SK-N-SH (cell line): ENCODE measurements around the gene MGAT5B. TPM values are rescaled to one million over a fixed set of nuclear protein-coding genes. Genes with fewer than 3 reads are reported as not detected.

Source experiments
- CTCF ChIA-PET: fragments of 300-600, 350-600 bp; formaldehyde crosslinking; extraction: SDS; loops from one replicate; lab custom pipeline; 2021; lab: Yijun Ruan, JAX
- POLR2A ChIA-PET: fragments of 350-600 bp; sonication (Branson Sonifier 250); formaldehyde crosslinking; extraction: SDS; loops from one replicate; lab custom pipeline; 2020; ENCODE audit warnings: antibody characterized with exemption, inconsistent platforms; lab: Yijun Ruan, JAX
- DNase-seq: peaks from one replicate; pipeline ENCODE4 v3.0.0; 2012
- H2AFZ ChIP-seq: fragments of 200-600 bp; sonication (generic); 2 replicates; pipeline ENCODE4 v1.8.1; 2016; ENCODE audit warnings: antibody characterized with exemption, mild to moderate bottlenecking, low read depth
- H3F3A ChIP-seq: fragments of 200-600 bp; sonication (generic); replicated peaks from 2 replicates; pipeline ENCODE3; 2016; ENCODE audit warnings: antibody characterized with exemption, mild to moderate bottlenecking; ENCODE audit not compliant: insufficient read depth
- H3K27ac ChIP-seq, 2 experiments: fragments of 200-500 bp in 1 of 2; fragments of 200-600 bp in 1 of 2; sonication (Bioruptor generic) in 1 of 2; sonication (generic), shearing (Covaris generic) in 1 of 2; 2 replicates each; pipeline versions ENCODE4 v1.5.1 to v1.6.1; 2014 to 2016; ENCODE audit warnings: low read depth in 2 of 2, inconsistent platforms in 1 of 2, low read length in 1 of 2, mild to moderate bottlenecking in 1 of 2, mixed read lengths in 1 of 2
- H3K27me3 ChIP-seq: fragments of 200-600 bp; sonication (generic), shearing (Covaris generic); 2 replicates; pipeline ENCODE4 v1.6.1; 2016; ENCODE audit warnings: mixed run types; ENCODE audit not compliant: insufficient read depth
- H3K36me3 ChIP-seq, 2 experiments: fragments of 200-500 bp in 1 of 2; fragments of 200-600 bp in 1 of 2; sonication (Bioruptor generic) in 1 of 2; sonication (generic) in 1 of 2; replicated peaks in 1 of 2; 2 replicates each; pipeline versions ENCODE3 to v1.5.1; 2014 to 2016; ENCODE audit warnings: low read length in 1 of 2, mild to moderate bottlenecking in 1 of 2; ENCODE audit not compliant: insufficient read depth in 2 of 2, control insufficient read depth in 1 of 2
- H3K4me1 ChIP-seq, 2 experiments: fragments of 200-500 bp in 1 of 2; fragments of 200-600 bp in 1 of 2; sonication (Bioruptor generic) in 1 of 2; sonication (generic), shearing (Covaris generic) in 1 of 2; 2 replicates each; pipeline versions ENCODE4 v1.5.1 to v1.6.1; 2014 to 2016; ENCODE audit warnings: low read depth in 1 of 2, low read length in 1 of 2, mixed run types in 1 of 2; ENCODE audit not compliant: insufficient read depth in 2 of 2, control insufficient read depth in 1 of 2
- H3K4me2 ChIP-seq: fragments of 200-600 bp; sonication (generic), shearing (Covaris generic); 2 replicates; pipeline ENCODE4 v1.6.1; 2017; ENCODE audit warnings: mixed run types
- H3K4me3 ChIP-seq, 2 experiments: fragments of 200-500 bp in 1 of 2; fragments of 200-600 bp in 1 of 2; sonication (Bioruptor generic) in 1 of 2; sonication (generic), shearing (Covaris generic) in 1 of 2; 2 replicates each; pipeline versions ENCODE4 v1.5.1 to v1.8.1; 2014 to 2016; ENCODE audit warnings: low read depth in 2 of 2, inconsistent platforms in 1 of 2, low read length in 1 of 2, mild to moderate bottlenecking in 1 of 2, mixed read lengths in 1 of 2, moderate library complexity in 1 of 2
- H3K79me2 ChIP-seq: fragments of 200-600 bp; sonication (generic); 2 replicates; pipeline ENCODE4 v1.8.1; 2017; ENCODE audit warnings: mild to moderate bottlenecking; ENCODE audit not compliant: insufficient read depth
- H3K9ac ChIP-seq: fragments of 200-600 bp; sonication (generic); 2 replicates; pipeline ENCODE4 v1.6.1; 2017; ENCODE audit warnings: mixed run types
- H3K9me2 ChIP-seq: fragments of 200-600 bp; sonication (generic); 2 replicates; pipeline ENCODE4 v1.6.1; 2017; ENCODE audit warnings: mixed run types
- H3K9me3 ChIP-seq: fragments of 200-600 bp; sonication (generic); 2 replicates; pipeline ENCODE4 v1.6.1; 2017; ENCODE audit warnings: mixed run types, mild to moderate bottlenecking, moderate library complexity
- H4K20me1 ChIP-seq: fragments of 200-600 bp; sonication (generic); 2 replicates; pipeline ENCODE4 v1.6.1; 2017; ENCODE audit warnings: mild to moderate bottlenecking, mixed run types; ENCODE audit not compliant: insufficient read depth
- CTCF ChIP-seq: fragments of 200-600 bp; sonication (generic); IDR thresholded peaks from 2 replicates; pipeline ENCODE4 v1.6.1; 2017; ENCODE audit warnings: antibody characterized with exemption, mild to moderate bottlenecking, moderate library complexity
- ELF1 ChIP-seq: IDR thresholded peaks from 2 replicates; pipeline ENCODE4 v1.4.0; 2012
- EP300 ChIP-seq, 2 experiments: IDR thresholded peaks; 2 replicates each; pipeline versions ENCODE4 v1.4.0 to v1.6.1; 2012; ENCODE audit warnings: borderline replicate concordance in 1 of 2, low read depth in 1 of 2, low read length in 1 of 2
- EZH2phosphoT487 ChIP-seq: fragments of 200-600 bp; sonication (generic); IDR thresholded peaks from 2 replicates; pipeline ENCODE4 v1.6.1; 2017; ENCODE audit warnings: low read depth, mixed run types, mild to moderate bottlenecking, antibody characterized with exemption, moderate library complexity, borderline replicate concordance
- GATA2 ChIP-seq: sonication (generic); formaldehyde crosslinking; IDR thresholded peaks from 2 replicates; pipeline ENCODE4 v1.5.0; 2020; ENCODE audit warnings: mild to moderate bottlenecking, missing genetic modification reagents
- MEF2A ChIP-seq: IDR thresholded peaks from 2 replicates; pipeline ENCODE4 v1.4.0; 2012; ENCODE audit warnings: low read depth, borderline replicate concordance
- NRF1 ChIP-seq: IDR thresholded peaks from 2 replicates; pipeline ENCODE4 v1.6.1; 2012; ENCODE audit warnings: low read depth, mild to moderate bottlenecking, low read length
- PBX3 ChIP-seq: IDR thresholded peaks from 2 replicates; pipeline ENCODE4; 2012
- POLR2AphosphoS5 ChIP-seq: IDR thresholded peaks from 2 replicates; pipeline ENCODE4 v1.6.1; 2012; ENCODE audit warnings: low read depth, low read length
- RCOR1 ChIP-seq: fragments of 150-350 bp; IDR thresholded peaks from 2 replicates; pipeline ENCODE4 v1.6.1; 2017; ENCODE audit warnings: antibody characterized with exemption, low read length
- SIN3A ChIP-seq: IDR thresholded peaks from 2 replicates; pipeline ENCODE4 v1.6.1; 2012; ENCODE audit warnings: low read depth, mild to moderate bottlenecking, low read length, moderate library complexity, borderline replicate concordance
- SMC3 ChIP-seq: IDR thresholded peaks from 2 replicates; pipeline ENCODE4 v1.6.1; 2012; ENCODE audit warnings: low read depth, low read length, improper control_type of control experiment
- TAF1 ChIP-seq: IDR thresholded peaks from 2 replicates; pipeline ENCODE4 v1.6.1; 2012; ENCODE audit warnings: low read depth, mild to moderate bottlenecking, low read length, moderate library complexity, borderline replicate concordance
- TCF12 ChIP-seq: IDR thresholded peaks from 2 replicates; pipeline ENCODE4 v1.4.0; 2012
- TEAD4 ChIP-seq: IDR thresholded peaks from 2 replicates; pipeline ENCODE4 v1.4.0; 2012; ENCODE audit warnings: mild to moderate bottlenecking, borderline replicate concordance; ENCODE audit not compliant: insufficient read depth
- WGBS: methylation state at CpG from one replicate; pipeline ENCODE4 v1.1.6; 2017; ENCODE audit warnings: low lambda C conversion rate; 5-methylcytosine and 5-hydroxymethylcytosine counted together
- polyA plus RNA-seq, 3 experiments: library from polyadenylated mRNA; depleted of rRNA; stranded (reverse); fragments of >200 nt; gene quantifications; 2 replicates each; pipeline ENCODE4 v1.2.3, GENCODE V29; 2012
- TF ChIP-seq, protein P1 (sequence below): IDR thresholded peaks from 2 replicates; pipeline ENCODE4 v1.6.1; 2012; ENCODE audit warnings: mild to moderate bottlenecking, low read depth, low read length, moderate library complexity
- TF ChIP-seq, protein P2 (sequence below): IDR thresholded peaks from 2 replicates; pipeline ENCODE4 v1.4.0; 2012; ENCODE audit warnings: low read depth

MGAT5B gene
- polyA plus RNA-seq, 1 of the 3 experiments (the other 2 are of a cell fraction) = 13.8 TPM

GRCh38 chr17:76982408-76983074 is 114.3 kb downstream of the MGAT5B start:
- Histone ChIP-seq H3K79me2 (no peaks in the 10 kb centered on the region), H3K9me2 (no peaks in the 10 kb centered on the region), H2AFZ (no peak overlapping the region), H3K9me3 (no peaks in the 10 kb centered on the region), H3F3A (no peaks in the 10 kb centered on the region), H3K36me3 (no peaks in the 10 kb centered on the region), H3K27ac (no peak overlapping the region), H3K4me2 (no peak overlapping the region), H3K9ac (no peak overlapping the region), H3K4me3 (no peak overlapping the region), H3K27me3 (peaks cover 29% of the 10 kb centered on the region), H3K4me1 (peaks cover 0 to 5% of the 10 kb centered on the region in 2 experiments; a peak in 1 of 4 replicates), H4K20me1 (no peaks in the 10 kb centered on the region)
- no peak for TF ChIP-seq GATA2 (CRISPR knock-in tag)
- TF ChIP-seq RCOR1 = no peak
- TF ChIP-seq TAF1 = no peak
- no peak for TF ChIP-seq CTCF
- no peak for TF ChIP-seq TCF12
- TF ChIP-seq SIN3A = no peak
- no peak for TF ChIP-seq POLR2AphosphoS5
- TF ChIP-seq, protein P1, sequence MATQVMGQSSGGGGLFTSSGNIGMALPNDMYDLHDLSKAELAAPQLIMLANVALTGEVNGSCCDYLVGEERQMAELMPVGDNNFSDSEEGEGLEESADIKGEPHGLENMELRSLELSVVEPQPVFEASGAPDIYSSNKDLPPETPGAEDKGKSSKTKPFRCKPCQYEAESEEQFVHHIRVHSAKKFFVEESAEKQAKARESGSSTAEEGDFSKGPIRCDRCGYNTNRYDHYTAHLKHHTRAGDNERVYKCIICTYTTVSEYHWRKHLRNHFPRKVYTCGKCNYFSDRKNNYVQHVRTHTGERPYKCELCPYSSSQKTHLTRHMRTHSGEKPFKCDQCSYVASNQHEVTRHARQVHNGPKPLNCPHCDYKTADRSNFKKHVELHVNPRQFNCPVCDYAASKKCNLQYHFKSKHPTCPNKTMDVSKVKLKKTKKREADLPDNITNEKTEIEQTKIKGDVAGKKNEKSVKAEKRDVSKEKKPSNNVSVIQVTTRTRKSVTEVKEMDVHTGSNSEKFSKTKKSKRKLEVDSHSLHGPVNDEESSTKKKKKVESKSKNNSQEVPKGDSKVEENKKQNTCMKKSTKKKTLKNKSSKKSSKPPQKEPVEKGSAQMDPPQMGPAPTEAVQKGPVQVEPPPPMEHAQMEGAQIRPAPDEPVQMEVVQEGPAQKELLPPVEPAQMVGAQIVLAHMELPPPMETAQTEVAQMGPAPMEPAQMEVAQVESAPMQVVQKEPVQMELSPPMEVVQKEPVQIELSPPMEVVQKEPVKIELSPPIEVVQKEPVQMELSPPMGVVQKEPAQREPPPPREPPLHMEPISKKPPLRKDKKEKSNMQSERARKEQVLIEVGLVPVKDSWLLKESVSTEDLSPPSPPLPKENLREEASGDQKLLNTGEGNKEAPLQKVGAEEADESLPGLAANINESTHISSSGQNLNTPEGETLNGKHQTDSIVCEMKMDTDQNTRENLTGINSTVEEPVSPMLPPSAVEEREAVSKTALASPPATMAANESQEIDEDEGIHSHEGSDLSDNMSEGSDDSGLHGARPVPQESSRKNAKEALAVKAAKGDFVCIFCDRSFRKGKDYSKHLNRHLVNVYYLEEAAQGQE = no peak
- TF ChIP-seq EP300 (IDR thresholded peaks at IDR 0.05; ENCODE audit: borderline replicate concordance in 1 of 2, low read depth in 1 of 2, low read length in 1 of 2) = no peak
- no peak for TF ChIP-seq ELF1
- no peak for TF ChIP-seq TEAD4
- TF ChIP-seq MEF2A = no peak
- TF ChIP-seq SMC3 = no peak
- TF ChIP-seq EZH2phosphoT487 = no peak
- TF ChIP-seq, protein P2, sequence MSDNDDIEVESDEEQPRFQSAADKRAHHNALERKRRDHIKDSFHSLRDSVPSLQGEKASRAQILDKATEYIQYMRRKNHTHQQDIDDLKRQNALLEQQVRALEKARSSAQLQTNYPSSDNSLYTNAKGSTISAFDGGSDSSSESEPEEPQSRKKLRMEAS = no peak
- TF ChIP-seq NRF1 = no peak
- no peak for TF ChIP-seq PBX3
- CTCF ChIA-PET = interaction anchor here (0.7 to 3.2 kb wide), 4 partner anchors 9 to 115 kb away, joined by 3 to 13 read pairs (median 4); partner anchors contain the start of gene MGAT5B
- POLR2A ChIA-PET = interaction anchor here (2.1 kb wide), 1 partner anchor 13 kb away, joined by 6 read pairs; no protein-coding TSS in a partner anchor
- 79% methylated on average over 10 of the region's 10 CpGs for WGBS
- no peak for DNase-seq
